ENCODE results near the gene BIRC2. TPM values are rescaled to one million over a fixed set of nuclear protein-coding genes. Genes with fewer than 3 reads are reported as not detected.

BIRC2 gene
- total RNA-seq, 2 experiments from 2014 or later = 107 to 109 TPM

- Mint-ChIP-seq H3K4me1 (ENCODE audit: low read depth) (peaks cover 74% of the 10 kb centered on the region), H3K27ac (peak overlapping the region; percentile 93), H3K4me3 (peak overlapping the region; percentile 97), H3K9me3 (no peaks in the 10 kb centered on the region), H3K36me3 (ENCODE audit: low read depth) (peaks cover 73% of the 10 kb centered on the region), H3K27me3 (no peaks in the 10 kb centered on the region)
- Histone ChIP-seq H3K27ac (ENCODE audit: low read depth in 1 of 2, low read length in 2 of 2) (peak overlapping the region; percentile 57 to 61), H3K27me3 (ENCODE audit: control insufficient read depth in 1 of 2, insufficient read depth in 2 of 2, low read length in 2 of 2) (no peaks in the 10 kb centered on the region), H3K9me3 (ENCODE audit: control insufficient read depth in 1 of 2, insufficient read depth in 1 of 2, low read length in 2 of 2) (no peaks in the 10 kb centered on the region), H3K4me3 (ENCODE audit: low read length) (peak overlapping the region; percentile 91), H3K36me3 (ENCODE audit: insufficient read depth, low read length) (peaks cover 39% of the 10 kb centered on the region), H3K4me1 (ENCODE audit: insufficient read depth, low read length) (peaks cover 33% of the 10 kb centered on the region)
- ChIA-PET CTCF (interaction anchor here (1.2 to 16.1 kb wide), 4 partner anchors 10 to 33 kb away, joined by 4 to 185 read pairs (median 16); no protein-coding TSS in a partner anchor), POLR2A (interaction anchor here (0.7 to 9.0 kb wide), 5 partner anchors 14 to 52 kb away, joined by 3 to 156 read pairs (median 5); no protein-coding TSS in a partner anchor)
- ATAC-seq (ENCODE audit: poor library complexity) (no peak), DNase-seq (no peak)
- no peak for TF ChIP-seq CTCF (IDR thresholded peaks at IDR 0.05)
- intact Hi-C loops (cut with DNase I, micrococcal nuclease) = no loop called here
Observed at GRCh38 chr11:102320679-102321078, 26.3 kb upstream of the BIRC2 start.

DNA sequence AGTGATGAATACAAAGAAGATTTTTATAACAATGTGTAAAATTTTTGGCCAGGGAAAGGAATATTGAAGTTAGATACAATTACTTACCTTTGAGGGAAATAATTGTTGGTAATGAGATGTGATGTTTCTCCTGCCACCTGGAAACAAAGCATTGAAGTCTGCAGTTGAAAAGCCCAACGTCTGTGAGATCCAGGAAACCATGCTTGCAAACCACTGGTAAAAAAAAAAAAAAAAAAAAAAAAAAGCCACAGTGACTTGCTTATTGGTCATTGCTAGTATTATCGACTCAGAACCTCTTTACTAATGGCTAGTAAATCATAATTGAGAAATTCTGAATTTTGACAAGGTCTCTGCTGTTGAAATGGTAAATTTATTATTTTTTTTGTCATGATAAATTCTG is 24.5 kb upstream of the BIRC2 start:
- Mint-ChIP-seq H3K27me3 (no peaks in the 10 kb centered on the region), H3K4me1 (ENCODE audit: low read depth) (peaks cover 67% of the 10 kb centered on the region), H3K36me3 (ENCODE audit: low read depth) (peaks cover 85% of the 10 kb centered on the region), H3K27ac (peak overlapping the region; percentile 93), H3K4me3 (peak overlapping the region; percentile 59), H3K9me3 (no peaks in the 10 kb centered on the region)
- Histone ChIP-seq H3K27ac (ENCODE audit: low read depth in 1 of 2, low read length in 2 of 2) (peak overlapping the region in 1 of 2 donors; percentile 50), H3K9me3 (ENCODE audit: control insufficient read depth in 1 of 2, insufficient read depth in 1 of 2, low read length in 2 of 2) (no peaks in the 10 kb centered on the region), H3K4me3 (ENCODE audit: low read length) (peak overlapping the region; percentile 91), H3K27me3 (ENCODE audit: control insufficient read depth in 1 of 2, insufficient read depth in 2 of 2, low read length in 2 of 2) (no peaks in the 10 kb centered on the region), H3K36me3 (ENCODE audit: insufficient read depth, low read length) (peaks cover 58% of the 10 kb centered on the region), H3K4me1 (ENCODE audit: insufficient read depth, low read length) (peaks cover 36% of the 10 kb centered on the region)
- TF ChIP-seq CTCF (IDR thresholded peaks at IDR 0.05) = no peak
- ChIA-PET CTCF (interaction anchor here (1.2 to 16.1 kb wide), 2 partner anchors 28 to 54 kb away, joined by 3 to 185 read pairs; no protein-coding TSS in a partner anchor), POLR2A (interaction anchor here (1.1 to 1.4 kb wide), 2 partner anchors 10 to 22 kb away, joined by 3 read pairs; no protein-coding TSS in a partner anchor)
- ATAC-seq (ENCODE audit: poor library complexity) (no peak), DNase-seq (peak in 4 of 14 experiments; percentile 37 to 74 (median 58))
- intact Hi-C loops (cut with DNase I, micrococcal nuclease) = no loop called here

GRCh38 chr11:102323542-102324251 is 23.3 kb upstream of the BIRC2 start:
- H3K27ac ChIP-seq (ENCODE audit: low read depth in 1 of 2, low read length in 2 of 2) = peak overlapping the region in 1 of 2 donors; percentile 20
- Mint-ChIP-seq H3K9me3 (no peaks in the 10 kb centered on the region), H3K4me3 (no peak overlapping the region), H3K27ac (peak overlapping the region; percentile 50), H3K4me1 (ENCODE audit: low read depth) (peaks cover 62% of the 10 kb centered on the region), H3K36me3 (ENCODE audit: low read depth) (peaks cover 88% of the 10 kb centered on the region), H3K27me3 (no peaks in the 10 kb centered on the region)
- peaks cover 69% of the 10 kb centered on the region for H3K36me3 ChIP-seq (ENCODE audit: insufficient read depth, low read length)
- no peak for DNase-seq
- no peak overlapping the region for H3K4me3 ChIP-seq (ENCODE audit: low read length)
- H3K9me3 ChIP-seq (ENCODE audit: control insufficient read depth in 1 of 2, insufficient read depth in 1 of 2, low read length in 2 of 2) = no peaks in the 10 kb centered on the region
- no peaks in the 10 kb centered on the region for H3K27me3 ChIP-seq (ENCODE audit: control insufficient read depth in 1 of 2, insufficient read depth in 2 of 2, low read length in 2 of 2)
- ChIA-PET CTCF (interaction anchor here (2.1 to 2.2 kb wide), 2 partner anchors 18 to 30 kb away, joined by 8 to 24 read pairs; no protein-coding TSS in a partner anchor), POLR2A (no interaction called here)
- peaks cover 36% of the 10 kb centered on the region for H3K4me1 ChIP-seq (ENCODE audit: insufficient read depth, low read length)
- intact Hi-C loops (cut with DNase I, micrococcal nuclease) = no loop called here
- no peak for ATAC-seq (ENCODE audit: poor library complexity)
- no peak for TF ChIP-seq CTCF (IDR thresholded peaks at IDR 0.05)
